Tibial nerve (tissue), 4 donors: Measurements from ENCODE around the gene HMOX1. TPM values are rescaled to one million over a fixed set of nuclear protein-coding genes. Genes with fewer than 3 reads are reported as not detected.
A peak's percentile ranks its signal among the peaks of the same experiment; 100 is the strongest.

Source experiments
- DNase-seq, 2 donors: peaks; one replicate each; pipeline ENCODE4 v3.0.0-alpha.2; 2019; ENCODE audit warnings: low spot score in 2 of 2
- H3K27ac ChIP-seq, 4 donors: fragments of 200-600 bp; sonication (generic) in 3 of 4; one replicate each; pipeline ENCODE4 v1.5.1; 2017 to 2019; ENCODE audit warnings: mild to moderate bottlenecking in 1 of 4
- H3K27me3 ChIP-seq, 2 donors: fragments of 200-600 bp; sonication (generic) in 1 of 2; one replicate each; pipeline versions ENCODE4 v1.5.1 to v1.6.0; 2017 to 2019
- H3K36me3 ChIP-seq, 3 donors: fragments of 200-600 bp; sonication (generic); one replicate each; pipeline ENCODE4 v1.5.1; 2018 to 2019
- H3K4me1 ChIP-seq, 4 donors: fragments of 200-600 bp; sonication (generic) in 3 of 4; one replicate each; pipeline ENCODE4 v1.5.1; 2017 to 2019
- H3K4me3 ChIP-seq, 4 donors: fragments of 200-600 bp; sonication (generic) in 3 of 4; one replicate each; pipeline ENCODE4 v1.5.1; 2017 to 2019; ENCODE audit warnings: mild to moderate bottlenecking in 1 of 4, moderate library complexity in 1 of 4
- H3K9me3 ChIP-seq, 4 donors: fragments of 200-600 bp; sonication (generic) in 3 of 4; one replicate each; pipeline ENCODE4 v1.5.1; 2017 to 2019
- CTCF ChIP-seq, 5 experiments: fragments of 200-600 bp in 3 of 5; fragments of 450-650 bp in 2 of 5; sonication (generic) in 3 of 5; IDR thresholded peaks; one replicate each; pipeline ENCODE4 v1.5.1; 2016 to 2019; ENCODE audit warnings: antibody characterized with exemption in 5 of 5, mild to moderate bottlenecking in 3 of 5, moderate library complexity in 2 of 5
- EP300 ChIP-seq, 2 donors: sonication (generic); formaldehyde crosslinking; IDR thresholded peaks; one replicate each; pipeline ENCODE4 v1.6.1; 2017; ENCODE audit warnings: antibody characterized with exemption in 2 of 2, mild to moderate bottlenecking in 1 of 2
- POLR2A ChIP-seq, 2 donors: fragments of 450-650 bp; IDR thresholded peaks; one replicate each; pipeline ENCODE4 v1.6.1; 2017; ENCODE audit warnings: antibody characterized with exemption in 2 of 2, mild to moderate bottlenecking in 2 of 2, moderate library complexity in 2 of 2
- WGBS, 2 donors: methylation state at CpG; one replicate each; pipeline ENCODE4 v1.1.5; 2018; 5-methylcytosine and 5-hydroxymethylcytosine counted together
- total RNA-seq, 4 donors: library from RNA; depleted of rRNA; stranded (reverse); fragments of >200 nt; gene quantifications; one replicate each; pipeline ENCODE4 v1.1.0, GENCODE V29; 2016

Gene HMOX1
- total RNA-seq, 4 donors from 2014 or later: 7.5 to 53.7 (median 19.0) TPM

GRCh38 chr22:35367331-35367886 lies 13.5 kb upstream of the HMOX1 start:
- no peak for DNase-seq
- no peaks in the 10 kb centered on the region for H3K27me3 ChIP-seq
- WGBS, 2 donors: 78 to 79% methylated on average over 9 of the region's 9 CpGs
- H3K4me3 ChIP-seq: no peak overlapping the region
- TF ChIP-seq POLR2A (IDR thresholded peaks at IDR 0.05): no peak
- TF ChIP-seq EP300 (IDR thresholded peaks at IDR 0.05): no peak
- TF ChIP-seq CTCF (IDR thresholded peaks at IDR 0.05): no peak
- no peaks in the 10 kb centered on the region for H3K36me3 ChIP-seq
- no peaks in the 10 kb centered on the region for H3K9me3 ChIP-seq
- H3K4me1 ChIP-seq: peaks cover 0 to 20% (median 7%) of the 10 kb centered on the region in 4 donors
- H3K27ac ChIP-seq: peak overlapping the region in 1 of 4 donors; percentile 45

GRCh38 chr22:35368386-35368785 lies 12.5 kb upstream of the HMOX1 start:
- 84 to 86% methylated on average over 6 of the region's 6 CpGs for WGBS, 2 donors
- TF ChIP-seq CTCF (IDR thresholded peaks at IDR 0.05): no peak
- no peak for TF ChIP-seq EP300 (IDR thresholded peaks at IDR 0.05)
- TF ChIP-seq POLR2A (IDR thresholded peaks at IDR 0.05): no peak
- no peak for DNase-seq
- Histone ChIP-seq H3K36me3 (no peaks in the 10 kb centered on the region), H3K9me3 (no peaks in the 10 kb centered on the region), H3K27ac (no peak overlapping the region), H3K27me3 (no peaks in the 10 kb centered on the region), H3K4me1 (peaks cover 0 to 22% (median 7%) of the 10 kb centered on the region in 4 donors), H3K4me3 (no peak overlapping the region)

- peak overlapping the region in 1 of 4 donors; percentile 9 for H3K27ac ChIP-seq
- peaks cover 0 to 22% (median 7%) of the 10 kb centered on the region in 4 donors for H3K4me1 ChIP-seq
- no peak overlapping the region for H3K4me3 ChIP-seq
- DNase-seq: no peak
- TF ChIP-seq POLR2A (IDR thresholded peaks at IDR 0.05): no peak
- no peak for TF ChIP-seq CTCF (IDR thresholded peaks at IDR 0.05)
- no peak for TF ChIP-seq EP300 (IDR thresholded peaks at IDR 0.05)
- H3K36me3 ChIP-seq: no peaks in the 10 kb centered on the region
- H3K9me3 ChIP-seq: no peaks in the 10 kb centered on the region
- H3K27me3 ChIP-seq: no peaks in the 10 kb centered on the region
- 49 to 59% methylated on average over 2 of the region's 2 CpGs for WGBS, 2 donors
These were observed 10.9 kb upstream of the HMOX1 start for GRCh38 chr22:35369996-35370395.

GRCh38 chr22:35373781-35374180 lies 7.1 kb upstream of the HMOX1 start:
- no peak overlapping the region for H3K27ac ChIP-seq
- 73 to 77% methylated on average over 6 of the region's 6 CpGs for WGBS, 2 donors
- DNase-seq: no peak
- peaks cover 0 to 54% (median 23%) of the 10 kb centered on the region in 4 donors for H3K4me1 ChIP-seq
- no peaks in the 10 kb centered on the region for H3K9me3 ChIP-seq
- no peaks in the 10 kb centered on the region for H3K36me3 ChIP-seq
- no peaks in the 10 kb centered on the region for H3K27me3 ChIP-seq
- TF ChIP-seq POLR2A (IDR thresholded peaks at IDR 0.05) (no peak), CTCF (IDR thresholded peaks at IDR 0.05) (no peak), EP300 (IDR thresholded peaks at IDR 0.05) (no peak)
- H3K4me3 ChIP-seq: no peak overlapping the region

GRCh38 chr22:35375031-35375430 lies 5.9 kb upstream of the HMOX1 start:
- no peak overlapping the region for H3K4me3 ChIP-seq
- H3K27ac ChIP-seq: peak overlapping the region in 2 of 4 donors; percentile 45 to 87
- TF ChIP-seq EP300 (IDR thresholded peaks at IDR 0.05) (no peak), POLR2A (IDR thresholded peaks at IDR 0.05) (no peak), CTCF (IDR thresholded peaks at IDR 0.05) (no peak)
- H3K4me1 ChIP-seq: peaks cover 0 to 50% (median 24%) of the 10 kb centered on the region in 4 donors
- no peaks in the 10 kb centered on the region for H3K9me3 ChIP-seq
- no peaks in the 10 kb centered on the region for H3K36me3 ChIP-seq
- no peak for DNase-seq
- 60 to 69% methylated on average over 3 of the region's 3 CpGs for WGBS, 2 donors
- H3K27me3 ChIP-seq: no peaks in the 10 kb centered on the region
